Endothelial cell of umbilical vein (primary cell): ENCODE data around the gene PRKG1. TPM values are rescaled to one million over a fixed set of nuclear protein-coding genes. Genes with fewer than 3 reads are reported as not detected.

Experiments used
- BruUV-seq: library from RNA; stranded (reverse); fragments of 400-500 nt; replicated peaks from 2 replicates; lab custom pipeline; 2021; lab: Mats Ljungman, UMichigan
- CTCF ChIA-PET: fragments of 300-600, 350-600 bp; sonication (Branson Sonifier 250); formaldehyde crosslinking; loops from one replicate; lab custom pipeline; 2021; ENCODE audit warnings: antibody characterized with exemption, inconsistent platforms; lab: Charles Lee
- POLR2A ChIA-PET: fragments of 300-600, 350-600 bp; sonication (Branson Sonifier 250); formaldehyde crosslinking; loops from one replicate; lab custom pipeline; 2021; ENCODE audit warnings: antibody characterized with exemption, inconsistent platforms; lab: Charles Lee
- DNase-seq: peaks from one replicate; pipeline ENCODE4 v3.0.0-alpha.2; 2011; ENCODE audit warnings: low read depth, low spot score
- FAIRE-seq: peaks from 2 replicates; lab custom pipeline; 2011; peaks lifted over from hg19 to GRCh38; lab: Jason Lieb, UNC
- H2AFZ ChIP-seq: 2 replicates; pipeline ENCODE4 v1.6.0; 2012; ENCODE audit warnings: low read depth, low read length, control low read depth, inconsistent platforms
- H3K27ac ChIP-seq: 2 replicates; pipeline ENCODE4 v1.5.1; 2011; ENCODE audit warnings: low read depth, mild to moderate bottlenecking, control low read depth, low read length, moderate library complexity; ENCODE audit not compliant: insufficient read depth
- H3K27me3 ChIP-seq, 2 experiments: 2 replicates each; pipeline versions ENCODE4 v1.6.0 to v1.6.1; 2011; ENCODE audit warnings: low read length in 2 of 2, mixed read lengths in 1 of 2; ENCODE audit not compliant: control insufficient read depth in 2 of 2, insufficient read depth in 2 of 2
- H3K36me3 ChIP-seq, 2 experiments: 2 replicates in 1 of 2; 3 replicates in 1 of 2; pipeline ENCODE4 v1.5.1; 2011; ENCODE audit warnings: low read length in 2 of 2, mild to moderate bottlenecking in 1 of 2, moderate library complexity in 1 of 2; ENCODE audit not compliant: control insufficient read depth in 2 of 2, insufficient read depth in 2 of 2; ENCODE audit errors: extremely low read depth in 1 of 2
- H3K4me1 ChIP-seq: 3 replicates; pipeline ENCODE4 v1.5.1; 2011; ENCODE audit warnings: mild to moderate bottlenecking, low read length; ENCODE audit not compliant: control insufficient read depth, insufficient read depth; ENCODE audit errors: extremely low read depth
- H3K4me2 ChIP-seq: 2 replicates; pipeline ENCODE4 v1.6.1; 2011; ENCODE audit warnings: low read length, control low read depth, mixed read lengths; ENCODE audit not compliant: insufficient read depth
- H3K4me3 ChIP-seq, 3 experiments: fragments of 200-600 bp in 1 of 3; sonication (generic), shearing (Covaris generic) in 1 of 3; replicated peaks in 1 of 3; 2 replicates each; pipeline ENCODE4 v1.5.1; 2011 to 2016; ENCODE audit warnings: control low read depth in 3 of 3, low read length in 3 of 3, mild to moderate bottlenecking in 2 of 3, inconsistent platforms in 1 of 3, low read depth in 1 of 3, moderate library complexity in 1 of 3; ENCODE audit not compliant: insufficient read depth in 1 of 3
- H3K79me2 ChIP-seq: 2 replicates; pipeline ENCODE4 v1.6.0; 2012; ENCODE audit warnings: low read length, inconsistent platforms; ENCODE audit not compliant: control insufficient read depth, insufficient read depth
- H3K9ac ChIP-seq: replicated peaks from 2 replicates; pipeline ENCODE3; 2011; ENCODE audit warnings: low read length, control low read depth; ENCODE audit not compliant: insufficient read depth; ENCODE audit errors: extremely low read depth
- H3K9me1 ChIP-seq: replicated peaks from 3 replicates; pipeline ENCODE4 v1.6.0; 2011; ENCODE audit warnings: mild to moderate bottlenecking, low read length; ENCODE audit not compliant: control insufficient read depth, insufficient read depth; ENCODE audit errors: extremely low read depth
- H3K9me3 ChIP-seq: replicated peaks from 2 replicates; pipeline ENCODE4 v1.5.1; 2012; ENCODE audit warnings: low read length, inconsistent platforms; ENCODE audit not compliant: control insufficient read depth, insufficient read depth
- H4K20me1 ChIP-seq: replicated peaks from 2 replicates; pipeline ENCODE3; 2011; ENCODE audit warnings: mild to moderate bottlenecking, low read length; ENCODE audit not compliant: control insufficient read depth, insufficient read depth; ENCODE audit errors: extremely low read depth
- EZH2 ChIP-seq: IDR thresholded peaks from 2 replicates; pipeline ENCODE4 v1.6.1; 2012; ENCODE audit warnings: borderline replicate concordance, low read depth, mild to moderate bottlenecking, moderate library complexity, low read length, inconsistent platforms; ENCODE audit not compliant: severe bottlenecking
- FOS ChIP-seq: IDR thresholded peaks from 2 replicates; pipeline ENCODE4 v1.6.1; 2011; ENCODE audit warnings: mild to moderate bottlenecking, low read length, moderate library complexity, borderline replicate concordance; ENCODE audit not compliant: insufficient read depth
- GATA2 ChIP-seq: IDR thresholded peaks from 2 replicates; pipeline ENCODE4 v1.7.0; 2011; ENCODE audit warnings: low read depth, mild to moderate bottlenecking, moderate library complexity, mixed read lengths, low read length; ENCODE audit not compliant: insufficient read length, insufficient read depth
- JUN ChIP-seq: IDR thresholded peaks from 2 replicates; pipeline ENCODE4 v1.6.1; 2011; ENCODE audit warnings: borderline replicate concordance, low read depth; ENCODE audit not compliant: insufficient read length, insufficient read depth
- MYC ChIP-seq: IDR thresholded peaks from one replicate; pipeline ENCODE4 v1.6.1; 2011; ENCODE audit warnings: mild to moderate bottlenecking, low read depth, low read length
- POLR2A ChIP-seq: IDR thresholded peaks from 2 replicates; pipeline ENCODE4 v1.6.1; 2012; ENCODE audit warnings: low read depth, mild to moderate bottlenecking, control low read depth, low read length
- POLR2AphosphoS5 ChIP-seq: IDR thresholded peaks from 2 replicates; pipeline ENCODE4 v1.6.1; 2012; ENCODE audit warnings: low read depth, mild to moderate bottlenecking, control low read depth, low read length, moderate library complexity; ENCODE audit not compliant: insufficient read depth
- dilution Hi-C: fragments of 300-500 bp; cut with MboI; formaldehyde crosslinking; loops from one replicate; pipeline ENCODE4 v1.15.0; 2019; ENCODE audit warnings: low sequenced_read_pairs; ENCODE audit not compliant: extremely low pct_ligation_motif_present
- intact Hi-C: fragments of 100-400 bp; cut with micrococcal nuclease; formaldehyde crosslinking; loops from one replicate; pipeline ENCODE4 v1.10.0; 2022
- polyA plus RNA-seq, 4 experiments: library from polyadenylated mRNA; depleted of rRNA in 3 of 4; stranded (reverse) in 3 of 4; unstranded in 1 of 4; fragments of >200 nt; gene quantifications; 2 replicates each; pipeline versions ENCODE4 v1.2.1 to v1.2.3, GENCODE V29; 2011 to 2012; ENCODE audit warnings: missing spikeins in 1 of 4
- total RNA-seq: library from RNA; stranded (reverse); gene quantifications from 2 replicates; pipeline ENCODE4 v1.2.3, GENCODE V29; 2021
- TF ChIP-seq, protein P1 (sequence below), 2 donors: IDR thresholded peaks; 1 replicate in 1 of 2; 2 replicates in 1 of 2; pipeline ENCODE4 v1.5.1; 2011; ENCODE audit warnings: low read length in 2 of 2, mild to moderate bottlenecking in 2 of 2, moderate library complexity in 2 of 2, control low read depth in 1 of 2, inconsistent platforms in 1 of 2, low read depth in 1 of 2; ENCODE audit not compliant: insufficient read depth in 1 of 2; ENCODE audit errors: extremely low read depth in 1 of 2
- TF ChIP-seq, protein P2 (sequence below): IDR thresholded peaks from 2 replicates; pipeline ENCODE4 v1.6.1; 2011; ENCODE audit not compliant: insufficient read depth, insufficient read length

PRKG1 gene
- total and polyA plus RNA-seq, 2 donors (not counting 3 experiments of a cell fraction or from before 2014, with no cell fraction given) = 0.01 to 0.18 TPM

DNA sequence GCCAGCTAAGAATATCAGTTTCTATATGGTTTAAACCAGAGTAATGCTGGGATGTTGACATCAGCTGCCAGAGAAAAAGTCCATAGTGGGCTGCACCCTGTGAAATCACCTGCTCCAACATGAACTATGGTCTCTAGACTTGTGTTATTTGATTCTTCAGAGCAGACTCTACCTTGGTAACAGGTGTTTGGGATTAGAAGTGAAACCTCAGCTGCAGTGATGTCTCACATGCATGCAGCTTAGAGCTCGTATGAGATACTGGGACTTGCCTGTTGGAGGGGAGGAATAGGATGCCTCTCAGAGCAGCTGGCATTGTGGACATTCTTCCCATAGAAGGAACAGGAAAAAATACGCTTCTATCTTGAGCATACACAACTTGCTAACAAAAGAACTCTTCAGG is 912.2 kb downstream of the PRKG1 start:
- ChIA-PET CTCF (interaction anchor here (1.4 kb wide), 2 partner anchors 8 to 24 kb away, joined by 4 to 5 read pairs; no protein-coding TSS in a partner anchor), POLR2A (no interaction called here)
- no peak overlapping the region for H3K9ac ChIP-seq
- H2AFZ ChIP-seq = no peak overlapping the region
- H3K4me1 ChIP-seq = no peaks in the 10 kb centered on the region
- no peak for TF ChIP-seq EZH2
- TF ChIP-seq, protein P1, sequence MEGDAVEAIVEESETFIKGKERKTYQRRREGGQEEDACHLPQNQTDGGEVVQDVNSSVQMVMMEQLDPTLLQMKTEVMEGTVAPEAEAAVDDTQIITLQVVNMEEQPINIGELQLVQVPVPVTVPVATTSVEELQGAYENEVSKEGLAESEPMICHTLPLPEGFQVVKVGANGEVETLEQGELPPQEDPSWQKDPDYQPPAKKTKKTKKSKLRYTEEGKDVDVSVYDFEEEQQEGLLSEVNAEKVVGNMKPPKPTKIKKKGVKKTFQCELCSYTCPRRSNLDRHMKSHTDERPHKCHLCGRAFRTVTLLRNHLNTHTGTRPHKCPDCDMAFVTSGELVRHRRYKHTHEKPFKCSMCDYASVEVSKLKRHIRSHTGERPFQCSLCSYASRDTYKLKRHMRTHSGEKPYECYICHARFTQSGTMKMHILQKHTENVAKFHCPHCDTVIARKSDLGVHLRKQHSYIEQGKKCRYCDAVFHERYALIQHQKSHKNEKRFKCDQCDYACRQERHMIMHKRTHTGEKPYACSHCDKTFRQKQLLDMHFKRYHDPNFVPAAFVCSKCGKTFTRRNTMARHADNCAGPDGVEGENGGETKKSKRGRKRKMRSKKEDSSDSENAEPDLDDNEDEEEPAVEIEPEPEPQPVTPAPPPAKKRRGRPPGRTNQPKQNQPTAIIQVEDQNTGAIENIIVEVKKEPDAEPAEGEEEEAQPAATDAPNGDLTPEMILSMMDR (IDR thresholded peaks at IDR 0.05; ENCODE audit: extremely low read depth in 1 of 2, insufficient read depth in 1 of 2, low read depth in 1 of 2, low read length in 2 of 2) = no peak
- TF ChIP-seq FOS = no peak
- TF ChIP-seq MYC = no peak
- no peak for TF ChIP-seq POLR2AphosphoS5
- TF ChIP-seq JUN = no peak
- TF ChIP-seq GATA2 = no peak
- TF ChIP-seq POLR2A = no peak
- TF ChIP-seq, protein P2, sequence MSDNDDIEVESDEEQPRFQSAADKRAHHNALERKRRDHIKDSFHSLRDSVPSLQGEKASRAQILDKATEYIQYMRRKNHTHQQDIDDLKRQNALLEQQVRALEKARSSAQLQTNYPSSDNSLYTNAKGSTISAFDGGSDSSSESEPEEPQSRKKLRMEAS = no peak
- H3K27ac ChIP-seq = no peak overlapping the region
- no peaks in the 10 kb centered on the region for H3K36me3 ChIP-seq
- no peaks in the 10 kb centered on the region for H4K20me1 ChIP-seq
- BruUV-seq = no TSS peak
- no peaks in the 10 kb centered on the region for H3K27me3 ChIP-seq
- FAIRE-seq = no peak
- no peak overlapping the region for H3K4me2 ChIP-seq
- H3K79me2 ChIP-seq = no peaks in the 10 kb centered on the region
- dilution Hi-C loops = no loop called here
- no peak overlapping the region for H3K4me3 ChIP-seq
- no peaks in the 10 kb centered on the region for H3K9me3 ChIP-seq
- no peak for DNase-seq
- no peaks in the 10 kb centered on the region for H3K9me1 ChIP-seq
- intact Hi-C loops = no loop called here
